Thymus (tissue), 11 donors: ENCODE measurements around the gene MAIP1. TPM values are rescaled to one million over a fixed set of nuclear protein-coding genes. Genes with fewer than 3 reads are reported as not detected.

Experiments
- DNase-seq, 9 donors: peaks; one replicate each; pipeline ENCODE4 v3.0.0-alpha.2; 2013; ENCODE audit warnings: low spot score in 9 of 9, low read depth in 6 of 9, missing footprints in 1 of 9
- H3K27ac ChIP-seq, 2 donors: one replicate each; pipeline ENCODE4 v1.5.1; 2013; ENCODE audit warnings: control low read depth in 1 of 2, low read depth in 1 of 2, low read length in 1 of 2, mild to moderate bottlenecking in 1 of 2, moderate library complexity in 1 of 2
- H3K27me3 ChIP-seq, 2 donors: one replicate each; pipeline ENCODE4 v1.5.1; 2013; ENCODE audit warnings: low read length in 1 of 2; ENCODE audit not compliant: control insufficient read depth in 2 of 2, insufficient read depth in 1 of 2
- H3K36me3 ChIP-seq, 2 donors: one replicate each; pipeline ENCODE4 v1.5.1; 2013; ENCODE audit warnings: low read length in 1 of 2, mild to moderate bottlenecking in 1 of 2, moderate library complexity in 1 of 2; ENCODE audit not compliant: control insufficient read depth in 2 of 2, insufficient read depth in 2 of 2
- H3K4me1 ChIP-seq, 2 donors: one replicate each; pipeline ENCODE4 v1.5.1; 2013; ENCODE audit warnings: low read length in 2 of 2; ENCODE audit not compliant: control insufficient read depth in 2 of 2, insufficient read depth in 2 of 2
- H3K4me3 ChIP-seq, 2 donors: one replicate each; pipeline ENCODE4 v1.5.1; 2013; ENCODE audit warnings: low read length in 2 of 2, control low read depth in 1 of 2, mild to moderate bottlenecking in 1 of 2
- H3K9me3 ChIP-seq, 2 donors: one replicate each; pipeline ENCODE4 v1.5.1; 2013; ENCODE audit warnings: low read length in 1 of 2, mild to moderate bottlenecking in 1 of 2; ENCODE audit not compliant: control insufficient read depth in 2 of 2, insufficient read depth in 1 of 2
- WGBS: extraction: QIAGEN DNeasy Blood & Tissue Kit; methylation state at CpG from one replicate; pipeline ENCODE4 v1.1.7; 2013; 5-methylcytosine and 5-hydroxymethylcytosine counted together
- polyA plus RNA-seq: library from polyadenylated mRNA; stranded (reverse); fragments of 200-250 nt; gene quantifications from one replicate; pipeline ENCODE4 v1.2.3, GENCODE V29; 2013
- total RNA-seq: library from RNA; stranded (reverse); fragments of 120-200 nt; gene quantifications from one replicate; pipeline ENCODE4 v1.2.4, GENCODE V29; 2013
- donor health status: healthy.

Gene MAIP1
- total and polyA plus RNA-seq, 2 donors = 15.3 to 16.3 TPM

GRCh38 chr2:199958014-199958413 is 2.6 kb downstream of the MAIP1 start:
- no peak overlapping the region for H3K4me3 ChIP-seq
- no peaks in the 10 kb centered on the region for H3K27me3 ChIP-seq
- DNase-seq = no peak
- peaks cover 10 to 37% of the 10 kb centered on the region in 2 donors for H3K36me3 ChIP-seq
- no peaks in the 10 kb centered on the region for H3K9me3 ChIP-seq
- peaks cover 23 to 24% of the 10 kb centered on the region in 2 donors for H3K4me1 ChIP-seq
- 96% methylated on average over 4 of the region's 4 CpGs for WGBS
- H3K27ac ChIP-seq = no peak overlapping the region

GRCh38 chr2:199962203-199962602 is 6.8 kb downstream of the MAIP1 start:
- WGBS = 95% methylated on average over 2 of the region's 2 CpGs
- no peak overlapping the region for H3K4me3 ChIP-seq
- H3K9me3 ChIP-seq = no peaks in the 10 kb centered on the region
- H3K4me1 ChIP-seq = peaks cover under 1 to 4% of the 10 kb centered on the region in 2 donors
- H3K27ac ChIP-seq = no peak overlapping the region
- H3K27me3 ChIP-seq = no peaks in the 10 kb centered on the region
- peaks cover 10 to 60% of the 10 kb centered on the region in 2 donors for H3K36me3 ChIP-seq
- DNase-seq = no peak

GRCh38 chr2:199966405-199966804 is 11.0 kb downstream of the MAIP1 start:
- Histone ChIP-seq H3K4me1 (no peaks in the 10 kb centered on the region), H3K36me3 (peaks cover 7 to 43% of the 10 kb centered on the region in 2 donors), H3K27me3 (no peaks in the 10 kb centered on the region), H3K4me3 (no peak overlapping the region), H3K9me3 (no peaks in the 10 kb centered on the region), H3K27ac (no peak overlapping the region)
- 97% methylated on average over 2 of the region's 2 CpGs for WGBS
- DNase-seq = no peak

- H3K36me3 ChIP-seq = peaks cover 6 to 37% of the 10 kb centered on the region in 2 donors
- no peaks in the 10 kb centered on the region for H3K4me1 ChIP-seq
- 99% methylated on average over 1 of the region's 1 CpG for WGBS
- no peak overlapping the region for H3K4me3 ChIP-seq
- H3K27me3 ChIP-seq = no peaks in the 10 kb centered on the region
- no peaks in the 10 kb centered on the region for H3K9me3 ChIP-seq
- no peak for DNase-seq
- H3K27ac ChIP-seq = no peak overlapping the region
Measured at GRCh38 chr2:199966976-199967375, 11.6 kb downstream of the MAIP1 start.

GRCh38 chr2:199968126-199968525 is 12.7 kb downstream of the MAIP1 start:
- H3K4me1 ChIP-seq = no peaks in the 10 kb centered on the region
- 99% methylated on average over 1 of the region's 1 CpG for WGBS
- H3K27ac ChIP-seq = no peak overlapping the region
- H3K9me3 ChIP-seq = no peaks in the 10 kb centered on the region
- DNase-seq = no peak
- no peak overlapping the region for H3K4me3 ChIP-seq
- H3K36me3 ChIP-seq = peaks cover 0 to 30% of the 10 kb centered on the region in 2 donors
- H3K27me3 ChIP-seq = no peaks in the 10 kb centered on the region

- WGBS = 97% methylated on average over 6 of the region's 6 CpGs
- Histone ChIP-seq H3K4me3 (no peak overlapping the region), H3K9me3 (no peaks in the 10 kb centered on the region), H3K27ac (no peak overlapping the region), H3K27me3 (no peaks in the 10 kb centered on the region), H3K4me1 (no peaks in the 10 kb centered on the region), H3K36me3 (peaks cover 0 to 6% of the 10 kb centered on the region in 2 donors)
- no peak for DNase-seq
Measured at GRCh38 chr2:199972088-199972626, 16.8 kb downstream of the MAIP1 start.

- WGBS = 48% methylated on average over 2 of the region's 2 CpGs
- H3K9me3 ChIP-seq = no peaks in the 10 kb centered on the region
- H3K4me1 ChIP-seq = no peaks in the 10 kb centered on the region
- no peak overlapping the region for H3K27ac ChIP-seq
- no peak overlapping the region for H3K4me3 ChIP-seq
- DNase-seq = no peak
- H3K36me3 ChIP-seq = peaks cover 0 to 3% of the 10 kb centered on the region in 2 donors
- H3K27me3 ChIP-seq = no peaks in the 10 kb centered on the region
Measured at GRCh38 chr2:199973703-199974102, 18.3 kb downstream of the MAIP1 start.

- Histone ChIP-seq H3K4me3 (no peak overlapping the region), H3K36me3 (no peaks in the 10 kb centered on the region), H3K27ac (no peak overlapping the region), H3K4me1 (no peaks in the 10 kb centered on the region), H3K9me3 (no peaks in the 10 kb centered on the region), H3K27me3 (peaks cover 0 to 4% of the 10 kb centered on the region in 2 donors)
- no peak for DNase-seq
- 97% methylated on average over 3 of the region's 3 CpGs for WGBS
Measured at GRCh38 chr2:199975273-199975895, 20.0 kb downstream of the MAIP1 start.

GRCh38 chr2:199977984-199978415 is 22.6 kb downstream of the MAIP1 start:
- Histone ChIP-seq H3K36me3 (no peaks in the 10 kb centered on the region), H3K9me3 (no peaks in the 10 kb centered on the region), H3K4me3 (no peak overlapping the region), H3K27me3 (peaks cover 0 to 4% of the 10 kb centered on the region in 2 donors), H3K27ac (no peak overlapping the region), H3K4me1 (no peaks in the 10 kb centered on the region)
- no peak for DNase-seq
